ENCODE results near the gene PPP4R4.

GRCh38 chr14:94161981-94162380 lies 12.1 kb upstream of the PPP4R4 start:
- TF ChIP-seq CTCF (IDR thresholded peaks at IDR 0.05; ENCODE audit: low read depth, low read length): no peak
- no peak for TF ChIP-seq EZH2phosphoT487 (IDR thresholded peaks at IDR 0.05; ENCODE audit: low read depth)

Measured in OCI-LY3 (cell line).